Gastrocnemius medialis (tissue), 4 donors: ENCODE results near the gene AP3S1. TPM values are rescaled to one million over a fixed set of nuclear protein-coding genes. Genes with fewer than 3 reads are reported as not detected.

Experiments
- ATAC-seq, 2 donors: fragments of 150-250 bp; one replicate each; pipeline ENCODE4 v1.9.1; 2016
- DNase-seq, 2 donors: peaks; one replicate each; pipeline ENCODE4 v3.0.0-alpha.2; 2019
- H3K27ac ChIP-seq, 4 donors: fragments of 200-600 bp; sonication (generic); 1 replicate in 1 of 4; 2 replicates in 3 of 4; pipeline ENCODE4 v1.5.1; 2016 to 2018; ENCODE audit warnings: mild to moderate bottlenecking in 2 of 4, moderate library complexity in 1 of 4
- H3K27me3 ChIP-seq, 3 donors: fragments of 200-600 bp; sonication (generic) in 2 of 3; 1 replicate in 1 of 3; 2 replicates in 2 of 3; pipeline versions ENCODE4 v1.5.1 to v1.6.0; 2016 to 2019; ENCODE audit warnings: mild to moderate bottlenecking in 1 of 3, moderate library complexity in 1 of 3
- H3K36me3 ChIP-seq, 2 donors: fragments of 200-600 bp; sonication (generic) in 1 of 2; one replicate each; pipeline ENCODE4 v1.5.1; 2017 to 2018
- H3K4me1 ChIP-seq, 2 donors: fragments of 200-600 bp; sonication (generic) in 1 of 2; one replicate each; pipeline ENCODE4 v1.5.1; 2016 to 2017; ENCODE audit warnings: mild to moderate bottlenecking in 2 of 2
- H3K4me3 ChIP-seq, 4 donors: fragments of 200-600 bp; sonication (generic) in 3 of 4; 1 replicate in 1 of 4; 2 replicates in 3 of 4; pipeline ENCODE4 v1.5.1; 2016 to 2019; ENCODE audit warnings: mild to moderate bottlenecking in 2 of 4
- H3K9me3 ChIP-seq, 3 donors: fragments of 200-600 bp; sonication (generic) in 2 of 3; 1 replicate in 1 of 3; 2 replicates in 2 of 3; pipeline ENCODE4 v1.5.1; 2016 to 2019
- CTCF ChIP-seq, 5 experiments: fragments of 450-650 bp in 3 of 5; fragments of 200-600 bp in 2 of 5; sonication (generic) in 2 of 5; IDR thresholded peaks in 4 of 5; conservative IDR thresholded peaks in 1 of 5; 1 replicate in 4 of 5; 2 replicates in 1 of 5; pipeline ENCODE4 v1.5.1; 2016 to 2019; ENCODE audit warnings: antibody characterized with exemption in 5 of 5, mild to moderate bottlenecking in 3 of 5, moderate library complexity in 3 of 5
- POLR2A ChIP-seq, 2 donors: fragments of 450-650 bp; IDR thresholded peaks; one replicate each; pipeline ENCODE4 v1.6.1; 2017; ENCODE audit warnings: antibody characterized with exemption in 2 of 2, mild to moderate bottlenecking in 2 of 2, moderate library complexity in 2 of 2
- in situ Hi-C, 4 donors: fragments of 200-750 bp; cut with MboI; loops; one replicate each; pipeline versions ENCODE4 v1.15.0 to v1.8.0; 2017; ENCODE audit warnings: low sequenced_read_pairs in 4 of 4
- intact Hi-C: fragments of 100-400 bp; cut with DNase I; formaldehyde crosslinking; loops from one replicate; pipeline ENCODE4 v1.15.1; 2023; ENCODE audit warnings: low total_unique reads
- total RNA-seq, 4 donors: library from RNA; depleted of rRNA; stranded (reverse); fragments of >200 nt; gene quantifications; one replicate each; pipeline versions ENCODE4 v1.1.0 to v1.2.3, GENCODE V29; 2016

The AP3S1 gene
- total RNA-seq, 4 donors from 2014 or later, result 13.0 to 121 (median 25.5) TPM

GRCh38 chr5:115829913-115830312 is 11.8 kb upstream of the AP3S1 start:
- ATAC-seq (no peak), DNase-seq (no peak)
- H3K4me1 ChIP-seq, result no peaks in the 10 kb centered on the region
- no peaks in the 10 kb centered on the region for H3K27me3 ChIP-seq
- no peaks in the 10 kb centered on the region for H3K9me3 ChIP-seq
- no peak for TF ChIP-seq POLR2A (IDR thresholded peaks at IDR 0.05)
- TF ChIP-seq CTCF (IDR thresholded peaks at IDR 0.05 in 4 of 5, conservative IDR thresholded peaks at IDR 0.05 in 1 of 5), result no peak
- intact Hi-C loops, result no loop called here
- H3K27ac ChIP-seq, result no peak overlapping the region
- in situ Hi-C loops, result loop anchor here in 2 of 4 donors (10.0 to 25.0 kb wide), 2 partner anchors 205 to 543 kb away; partner anchors contain the start of genes CCDC112 (in 1 of the 2) and TMED7 (in 1 of the 2)
- H3K4me3 ChIP-seq, result no peak overlapping the region
- peaks cover 0 to 56% of the 10 kb centered on the region in 2 donors for H3K36me3 ChIP-seq

- peaks cover 0 to 68% of the 10 kb centered on the region in 2 donors for H3K36me3 ChIP-seq
Observed at GRCh38 chr5:115831163-115831768, 10.5 kb upstream of the AP3S1 start.

GRCh38 chr5:115835481-115835880 is 6.3 kb upstream of the AP3S1 start:
- no peak for DNase-seq
- no peak overlapping the region for H3K4me3 ChIP-seq
- H3K4me1 ChIP-seq, result peaks cover 24 to 26% of the 10 kb centered on the region in 2 donors
- in situ Hi-C loops (loop anchor here in 2 of 4 donors (10.0 to 25.0 kb wide), 2 partner anchors 211 to 548 kb away; partner anchors contain the start of genes CCDC112 (in 1 of the 2) and TMED7 (in 1 of the 2)), intact Hi-C loops (no loop called here)
- no peaks in the 10 kb centered on the region for H3K9me3 ChIP-seq
- no peak for ATAC-seq
- TF ChIP-seq CTCF (IDR thresholded peaks at IDR 0.05 in 4 of 5, conservative IDR thresholded peaks at IDR 0.05 in 1 of 5) (no peak), POLR2A (IDR thresholded peaks at IDR 0.05) (no peak)
- H3K27me3 ChIP-seq, result no peaks in the 10 kb centered on the region
- peaks cover 0 to 50% of the 10 kb centered on the region in 2 donors for H3K36me3 ChIP-seq
- no peak overlapping the region for H3K27ac ChIP-seq

More at GRCh38 chr5:115831163-115831768, 10.5 kb upstream of the AP3S1 start:
- DNase-seq, result no peak
- H3K4me1 ChIP-seq, result no peaks in the 10 kb centered on the region
- H3K9me3 ChIP-seq, result no peaks in the 10 kb centered on the region
- no peaks in the 10 kb centered on the region for H3K27me3 ChIP-seq
- intact Hi-C loops, result no loop called here
- in situ Hi-C loops, result loop anchor here in 2 of 4 donors (10.0 to 25.0 kb wide), 2 partner anchors 206 to 544 kb away; partner anchors contain the start of genes CCDC112 (in 1 of the 2) and TMED7 (in 1 of the 2)
- H3K27ac ChIP-seq, result no peak overlapping the region
- H3K4me3 ChIP-seq, result no peak overlapping the region
- ATAC-seq, result no peak
- TF ChIP-seq POLR2A (IDR thresholded peaks at IDR 0.05) (no peak), CTCF (IDR thresholded peaks at IDR 0.05 in 4 of 5, conservative IDR thresholded peaks at IDR 0.05 in 1 of 5) (peak in 4 of 5 experiments; percentile 36 to 69 (median 48))

GRCh38 chr5:115838885-115839518 is 2.7 kb upstream of the AP3S1 start:
- H3K4me3 ChIP-seq, result peak overlapping the region in 1 of 4 donors; percentile 73
- peaks cover 37 to 43% of the 10 kb centered on the region in 2 donors for H3K4me1 ChIP-seq
- in situ Hi-C loops (loop anchor here in 2 of 4 donors (10.0 to 25.0 kb wide), 2 partner anchors 214 to 552 kb away; partner anchors contain the start of genes CCDC112 (in 1 of the 2) and TMED7 (in 1 of the 2)), intact Hi-C loops (no loop called here)
- no peaks in the 10 kb centered on the region for H3K27me3 ChIP-seq
- no peak for ATAC-seq
- TF ChIP-seq CTCF (IDR thresholded peaks at IDR 0.05 in 4 of 5, conservative IDR thresholded peaks at IDR 0.05 in 1 of 5), result peak in 4 of 5 experiments; percentile 34 to 56 (median 40)
- no peak for TF ChIP-seq POLR2A (IDR thresholded peaks at IDR 0.05)
- H3K9me3 ChIP-seq, result no peaks in the 10 kb centered on the region
- peak overlapping the region; percentile 16 to 92 (median 56) for H3K27ac ChIP-seq
- no peak for DNase-seq
- H3K36me3 ChIP-seq, result peaks cover 0 to 28% of the 10 kb centered on the region in 2 donors
